Measurements from ENCODE around the gene LHX1.

DNA sequence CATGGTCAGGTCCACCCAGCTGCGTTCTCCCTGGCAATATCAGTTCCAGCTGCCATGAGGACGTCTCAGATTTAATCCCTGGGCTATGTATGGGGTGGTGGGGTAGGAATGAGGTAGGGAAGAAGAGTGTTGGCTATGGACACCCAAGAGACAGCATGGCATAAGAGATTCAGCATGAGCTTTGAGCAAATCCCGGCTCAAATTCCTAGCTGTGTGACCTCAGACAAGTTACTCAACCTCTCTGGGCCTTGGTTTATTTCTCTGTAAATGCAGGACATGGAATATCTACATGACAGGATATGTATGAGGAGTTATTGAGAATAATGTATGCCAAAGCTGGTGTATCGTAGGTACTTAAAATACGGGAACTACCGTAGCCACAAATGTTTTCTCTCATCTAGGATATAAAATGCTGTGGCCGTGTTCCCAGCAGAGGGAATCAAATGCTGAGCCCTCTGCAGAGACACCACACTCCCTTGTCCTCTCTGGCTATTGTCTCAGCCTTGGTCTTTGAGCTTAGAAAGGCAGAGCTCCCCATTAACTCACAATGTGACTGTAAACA lies 17.8 kb upstream of the LHX1 start:
- TF ChIP-seq TAF1 (IDR thresholded peaks at IDR 0.05; ENCODE audit: low read depth, low read length) (no peak), SRF (IDR thresholded peaks at IDR 0.05; ENCODE audit: low read depth, low read length) (no peak), BCL11A (IDR thresholded peaks at IDR 0.05; ENCODE audit: low read depth in 2 of 2, low read length in 2 of 2) (no peak), KDM1A (IDR thresholded peaks at IDR 0.05; ENCODE audit: borderline replicate concordance, low read length) (peak; percentile 97), HDAC2 (IDR thresholded peaks at IDR 0.05; ENCODE audit: borderline replicate concordance in 1 of 2, low read depth in 2 of 2, low read length in 2 of 2) (peak in 1 of 2 experiments; percentile 85; a peak in 1 of 4 replicates), EZH2 (IDR thresholded peaks at IDR 0.05; ENCODE audit: low read depth, low read length, severe bottlenecking) (no peak), POLR2AphosphoS5 (IDR thresholded peaks at IDR 0.05; ENCODE audit: low read depth, low read length) (no peak), JUND (IDR thresholded peaks at IDR 0.05; ENCODE audit: low read length) (no peak), FOSL1 (IDR thresholded peaks at IDR 0.05; ENCODE audit: insufficient read depth, low read depth, low read length) (no peak), TCF12 (IDR thresholded peaks at IDR 0.05; ENCODE audit: low read depth, low read length) (no peak)
- TF ChIP-seq, protein P1, sequence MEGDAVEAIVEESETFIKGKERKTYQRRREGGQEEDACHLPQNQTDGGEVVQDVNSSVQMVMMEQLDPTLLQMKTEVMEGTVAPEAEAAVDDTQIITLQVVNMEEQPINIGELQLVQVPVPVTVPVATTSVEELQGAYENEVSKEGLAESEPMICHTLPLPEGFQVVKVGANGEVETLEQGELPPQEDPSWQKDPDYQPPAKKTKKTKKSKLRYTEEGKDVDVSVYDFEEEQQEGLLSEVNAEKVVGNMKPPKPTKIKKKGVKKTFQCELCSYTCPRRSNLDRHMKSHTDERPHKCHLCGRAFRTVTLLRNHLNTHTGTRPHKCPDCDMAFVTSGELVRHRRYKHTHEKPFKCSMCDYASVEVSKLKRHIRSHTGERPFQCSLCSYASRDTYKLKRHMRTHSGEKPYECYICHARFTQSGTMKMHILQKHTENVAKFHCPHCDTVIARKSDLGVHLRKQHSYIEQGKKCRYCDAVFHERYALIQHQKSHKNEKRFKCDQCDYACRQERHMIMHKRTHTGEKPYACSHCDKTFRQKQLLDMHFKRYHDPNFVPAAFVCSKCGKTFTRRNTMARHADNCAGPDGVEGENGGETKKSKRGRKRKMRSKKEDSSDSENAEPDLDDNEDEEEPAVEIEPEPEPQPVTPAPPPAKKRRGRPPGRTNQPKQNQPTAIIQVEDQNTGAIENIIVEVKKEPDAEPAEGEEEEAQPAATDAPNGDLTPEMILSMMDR (IDR thresholded peaks at IDR 0.05; ENCODE audit: control extremely low read depth in 1 of 3, insufficient read depth in 1 of 3, low read depth in 1 of 3, low read length in 3 of 3), result no peak
- TF ChIP-seq, protein P2, sequence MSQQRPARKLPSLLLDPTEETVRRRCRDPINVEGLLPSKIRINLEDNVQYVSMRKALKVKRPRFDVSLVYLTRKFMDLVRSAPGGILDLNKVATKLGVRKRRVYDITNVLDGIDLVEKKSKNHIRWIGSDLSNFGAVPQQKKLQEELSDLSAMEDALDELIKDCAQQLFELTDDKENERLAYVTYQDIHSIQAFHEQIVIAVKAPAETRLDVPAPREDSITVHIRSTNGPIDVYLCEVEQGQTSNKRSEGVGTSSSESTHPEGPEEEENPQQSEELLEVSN (IDR thresholded peaks at IDR 0.05), result no peak

Data from H1 (cell line).